HG03135 (cell line): Measurements from ENCODE around the gene PICALM.

Experiments used
- ATAC-seq: cut with Tn5 transposase; IDR thresholded peaks from one replicate; pipeline ENCODE4 v1.9.1; 2021; ENCODE audit warnings: mild to moderate bottlenecking, moderate library complexity; ENCODE audit not compliant: unreplicated experiment

Gene PICALM

GRCh38 chr11:86052693-86053641 lies 15.9 kb downstream of the PICALM start:
- no peak for ATAC-seq

- ATAC-seq, result no peak
Measured at GRCh38 chr11:86050196-86050709, 18.6 kb downstream of the PICALM start.

- ATAC-seq, result no peak
Measured at GRCh38 chr11:86047275-86047991, 21.5 kb downstream of the PICALM start.

- no peak for ATAC-seq
Measured at GRCh38 chr11:86046116-86046515, 22.8 kb downstream of the PICALM start.

GRCh38 chr11:86043765-86044503 lies 24.9 kb downstream of the PICALM start:
- ATAC-seq, result no peak

- peak; percentile 55 for ATAC-seq
Measured at GRCh38 chr11:86041975-86042378, 26.9 kb downstream of the PICALM start.

- ATAC-seq, result no peak
Measured at GRCh38 chr11:86040919-86041850, 27.7 kb downstream of the PICALM start.

- ATAC-seq, result no peak
Measured at GRCh38 chr11:86039094-86039493, 29.8 kb downstream of the PICALM start.

- no peak for ATAC-seq
Measured at GRCh38 chr11:86037743-86038142, 31.1 kb downstream of the PICALM start.

- no peak for ATAC-seq
Measured at GRCh38 chr11:86035920-86036319, 33.0 kb downstream of the PICALM start.

- no peak for ATAC-seq
Measured at GRCh38 chr11:86035164-86035563, 33.7 kb downstream of the PICALM start.

- no peak for ATAC-seq
Measured at GRCh38 chr11:86034710-86035109, 34.2 kb downstream of the PICALM start.

GRCh38 chr11:86021377-86021776 lies 47.5 kb downstream of the PICALM start:
- ATAC-seq, result no peak

- ATAC-seq, result no peak
Measured at GRCh38 chr11:86018249-86018648, 50.6 kb downstream of the PICALM start.

GRCh38 chr11:86016451-86016850 lies 52.4 kb downstream of the PICALM start:
- ATAC-seq, result no peak

GRCh38 chr11:86015699-86016098 lies 53.2 kb downstream of the PICALM start:
- no peak for ATAC-seq

- no peak for ATAC-seq
Measured at GRCh38 chr11:86014221-86014620, 54.7 kb downstream of the PICALM start.

GRCh38 chr11:86013713-86014112 lies 55.2 kb downstream of the PICALM start:
- no peak for ATAC-seq

GRCh38 chr11:86011175-86011574 lies 57.7 kb downstream of the PICALM start:
- no peak for ATAC-seq

GRCh38 chr11:86003654-86004053 lies 65.2 kb downstream of the PICALM start:
- ATAC-seq, result no peak
